Measurements from ENCODE around the gene BHLHE41.

DNA sequence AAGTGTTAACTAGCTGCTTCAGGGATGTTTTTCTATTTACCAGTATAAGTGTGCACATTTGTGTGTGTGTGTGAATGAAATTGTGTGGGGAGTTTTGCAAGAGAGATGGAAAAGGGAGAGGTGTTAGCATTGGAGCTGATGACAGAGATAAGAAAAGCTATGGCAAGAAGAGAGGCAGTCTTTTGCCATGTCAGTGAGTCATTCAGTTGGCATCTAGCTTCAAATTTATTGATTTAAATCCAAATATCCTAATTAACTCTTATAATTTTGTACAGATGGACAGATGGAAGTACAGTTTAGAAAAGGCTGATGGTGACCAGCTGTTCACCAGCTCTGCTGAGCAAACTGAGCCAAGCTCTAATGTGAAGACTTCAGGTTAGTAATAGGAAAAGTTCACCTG, 3.3 kb upstream of the BHLHE41 start:
- no peak for TF ChIP-seq CTCF (IDR thresholded peaks at IDR 0.05; ENCODE audit: control extremely low read depth in 1 of 3, insufficient read depth in 1 of 3, low read depth in 1 of 3, low read length in 3 of 3)
- no peak for TF ChIP-seq SIX5 (IDR thresholded peaks at IDR 0.05; ENCODE audit: low read depth, low read length)
- no peak for TF ChIP-seq CBX5 (IDR thresholded peaks at IDR 0.05; ENCODE audit: low read depth, low read length)

Measured in H1 (cell line).